Upper lobe of left lung (tissue), 6 donors: ENCODE results near the gene RNLS. TPM values are rescaled to one million over a fixed set of nuclear protein-coding genes. Genes with fewer than 3 reads are reported as not detected.

ENCODE experiments used
- ATAC-seq, 2 donors: fragments of 200-7000 bp; cut with Tn5 transposase; one replicate each; pipeline ENCODE4 v1.9.1; 2022; ENCODE audit warnings: mild to moderate bottlenecking in 2 of 2, moderate library complexity in 2 of 2; ENCODE audit not compliant: low FRiP score in 2 of 2
- DNase-seq, 2 donors: peaks; one replicate each; pipeline ENCODE4 v3.0.0-alpha.2; 2019 to 2020
- H3K27ac ChIP-seq, 4 donors: fragments of 200-600 bp; sonication (generic); one replicate each; pipeline ENCODE4 v1.5.1; 2016 to 2019
- H3K27me3 ChIP-seq, 4 donors: fragments of 200-600 bp; sonication (generic); one replicate each; pipeline ENCODE4 v1.5.1; 2017 to 2019
- H3K36me3 ChIP-seq, 4 donors: fragments of 200-600 bp; sonication (generic); one replicate each; pipeline ENCODE4 v1.5.1; 2016 to 2019
- H3K4me1 ChIP-seq, 4 donors: fragments of 200-600 bp; sonication (generic); one replicate each; pipeline ENCODE4 v1.5.1; 2018 to 2019
- H3K4me3 ChIP-seq, 4 donors: fragments of 200-600 bp; sonication (generic); one replicate each; pipeline ENCODE4 v1.5.1; 2017 to 2019; ENCODE audit warnings: mild to moderate bottlenecking in 2 of 4, moderate library complexity in 1 of 4
- H3K9me3 ChIP-seq, 4 donors: fragments of 200-600 bp; sonication (generic); one replicate each; pipeline ENCODE4 v1.5.1; 2018 to 2019
- CTCF ChIP-seq, 6 experiments: fragments of 450-650 bp in 4 of 6; fragments of 200-600 bp in 2 of 6; sonication (generic) in 2 of 6; IDR thresholded peaks; one replicate each; pipeline ENCODE4 v1.5.1; 2016 to 2019; ENCODE audit warnings: antibody characterized with exemption in 6 of 6
- EP300 ChIP-seq, 4 donors: sonication (generic); formaldehyde crosslinking; IDR thresholded peaks; one replicate each; pipeline ENCODE4 v1.5.1; 2017; ENCODE audit warnings: antibody characterized with exemption in 4 of 4, control low read depth in 2 of 4
- POLR2A ChIP-seq, 4 donors: fragments of 450-650 bp; IDR thresholded peaks; one replicate each; pipeline ENCODE4 v1.5.1; 2016 to 2017; ENCODE audit warnings: antibody characterized with exemption in 4 of 4, mild to moderate bottlenecking in 2 of 4
- POLR2AphosphoS5 ChIP-seq, 2 donors: sonication (generic); formaldehyde crosslinking; IDR thresholded peaks; one replicate each; pipeline ENCODE4 v1.5.1; 2017; ENCODE audit warnings: antibody characterized with exemption in 2 of 2
- WGBS, 2 donors: methylation state at CpG; one replicate each; pipeline ENCODE4 v1.1.5; 2017 to 2018; 5-methylcytosine and 5-hydroxymethylcytosine counted together
- total RNA-seq, 6 donors: library from RNA; depleted of rRNA in 4 of 6; stranded (reverse); fragments of >200 nt in 4 of 6; gene quantifications; one replicate each; pipeline versions ENCODE4 v1.1.0 to v1.2.1, GENCODE V29; 2016 to 2021
- donor health status: DM: no; HTN: no; CAD: no; lungs with moderate emphysema.
- donor health status: DM: no; HTN: yes; CAD: no; lungs with severe emphysema.

RNLS gene
- total RNA-seq, 6 donors from 2014 or later = 5.0 to 27.1 (median 15.0) TPM

GRCh38 chr10:88455831-88456230 is 127.3 kb downstream of the RNLS start:
- Histone ChIP-seq H3K27ac (no peak overlapping the region), H3K4me1 (peaks cover 0 to 2% (median 0%) of the 10 kb centered on the region in 4 donors), H3K27me3 (no peaks in the 10 kb centered on the region), H3K4me3 (no peak overlapping the region), H3K9me3 (no peaks in the 10 kb centered on the region), H3K36me3 (no peaks in the 10 kb centered on the region)
- TF ChIP-seq EP300 (IDR thresholded peaks at IDR 0.05) (no peak), CTCF (IDR thresholded peaks at IDR 0.05) (no peak), POLR2A (IDR thresholded peaks at IDR 0.05) (no peak), POLR2AphosphoS5 (IDR thresholded peaks at IDR 0.05) (no peak)
- 88 to 96% methylated on average over 2 of the region's 2 CpGs for WGBS, 2 donors
- ATAC-seq (no peak), DNase-seq (no peak)

DNA sequence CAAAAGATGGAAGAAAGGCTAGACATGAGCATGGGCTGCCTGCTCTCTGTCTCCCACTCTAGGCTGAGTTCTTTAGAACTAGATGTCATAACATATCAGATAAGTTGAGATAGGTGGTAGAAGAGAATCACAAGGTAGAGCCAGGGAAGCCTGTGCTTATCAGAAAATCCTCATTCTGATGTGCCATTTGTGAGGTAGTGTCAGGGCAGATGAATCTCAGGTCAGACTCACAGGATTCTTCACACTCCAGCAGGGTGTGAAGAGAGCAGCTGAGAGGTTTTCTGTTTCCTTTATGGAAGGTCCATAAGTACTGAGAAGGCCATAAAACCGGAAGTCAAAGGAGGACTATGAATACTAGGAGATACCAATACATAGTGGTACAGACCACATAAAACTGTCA is 132.9 kb downstream of the RNLS start:
- H3K27ac ChIP-seq = no peak overlapping the region
- no peaks in the 10 kb centered on the region for H3K9me3 ChIP-seq
- H3K27me3 ChIP-seq = no peaks in the 10 kb centered on the region
- no peak overlapping the region for H3K4me3 ChIP-seq
- 83 to 88% methylated on average over 1 of the region's 1 CpG for WGBS, 2 donors
- TF ChIP-seq POLR2AphosphoS5 (IDR thresholded peaks at IDR 0.05) (no peak), CTCF (IDR thresholded peaks at IDR 0.05) (no peak), EP300 (IDR thresholded peaks at IDR 0.05) (no peak), POLR2A (IDR thresholded peaks at IDR 0.05) (no peak)
- H3K36me3 ChIP-seq = no peaks in the 10 kb centered on the region
- DNase-seq (no peak), ATAC-seq (no peak)
- no peaks in the 10 kb centered on the region for H3K4me1 ChIP-seq

- H3K9me3 ChIP-seq = peaks cover 0 to 3% (median 0%) of the 10 kb centered on the region in 4 donors
- no peak overlapping the region for H3K27ac ChIP-seq
- H3K36me3 ChIP-seq = no peaks in the 10 kb centered on the region
- TF ChIP-seq POLR2A (IDR thresholded peaks at IDR 0.05) (no peak), POLR2AphosphoS5 (IDR thresholded peaks at IDR 0.05) (no peak), CTCF (IDR thresholded peaks at IDR 0.05) (no peak), EP300 (IDR thresholded peaks at IDR 0.05) (no peak)
- no peaks in the 10 kb centered on the region for H3K27me3 ChIP-seq
- WGBS, 2 donors = 60 to 69% methylated on average over 4 of the region's 4 CpGs
- no peak overlapping the region for H3K4me3 ChIP-seq
- ATAC-seq (no peak), DNase-seq (no peak)
- H3K4me1 ChIP-seq = peaks cover 0 to 6% (median 1%) of the 10 kb centered on the region in 4 donors
Observed at GRCh38 chr10:88442716-88443115, 140.4 kb downstream of the RNLS start.

GRCh38 chr10:88440541-88440940 is 142.6 kb downstream of the RNLS start:
- no peak for TF ChIP-seq POLR2AphosphoS5 (IDR thresholded peaks at IDR 0.05)
- TF ChIP-seq POLR2A (IDR thresholded peaks at IDR 0.05) = no peak
- no peak for TF ChIP-seq CTCF (IDR thresholded peaks at IDR 0.05)
- no peak for TF ChIP-seq EP300 (IDR thresholded peaks at IDR 0.05)
- no peak overlapping the region for H3K4me3 ChIP-seq
- ATAC-seq (no peak), DNase-seq (no peak)
- peaks cover 0 to 6% (median 1%) of the 10 kb centered on the region in 4 donors for H3K4me1 ChIP-seq
- H3K27ac ChIP-seq = no peak overlapping the region
- peaks cover 0 to 3% (median 0%) of the 10 kb centered on the region in 4 donors for H3K9me3 ChIP-seq
- no peaks in the 10 kb centered on the region for H3K36me3 ChIP-seq
- no peaks in the 10 kb centered on the region for H3K27me3 ChIP-seq

DNA sequence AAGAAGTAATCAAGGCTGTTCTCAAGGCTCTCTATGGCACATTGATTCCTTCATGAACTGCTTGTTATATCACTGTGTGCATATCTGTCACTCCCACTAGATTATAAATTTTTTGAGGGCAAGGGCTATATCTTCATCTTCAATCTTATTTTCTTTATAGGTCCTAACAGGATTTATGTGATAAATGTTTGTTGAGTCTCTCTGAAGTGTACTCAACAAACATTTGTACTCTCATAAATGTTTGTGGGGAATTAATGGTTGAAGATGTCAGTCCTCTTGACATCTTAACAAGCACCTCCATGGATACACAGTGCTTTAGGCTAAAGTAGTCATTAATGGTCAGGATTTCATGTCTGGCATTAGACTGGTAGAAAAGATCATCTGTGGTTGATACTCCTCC is 143.2 kb downstream of the RNLS start:
- Histone ChIP-seq H3K27ac (no peak overlapping the region), H3K4me1 (peaks cover 0 to 6% (median 1%) of the 10 kb centered on the region in 4 donors), H3K9me3 (peaks cover 0 to 3% (median 0%) of the 10 kb centered on the region in 4 donors), H3K36me3 (no peaks in the 10 kb centered on the region), H3K4me3 (no peak overlapping the region), H3K27me3 (no peaks in the 10 kb centered on the region)
- no peak for ATAC-seq
- no peak for DNase-seq
- TF ChIP-seq CTCF (IDR thresholded peaks at IDR 0.05) (no peak), POLR2AphosphoS5 (IDR thresholded peaks at IDR 0.05) (no peak), POLR2A (IDR thresholded peaks at IDR 0.05) (no peak)
